GM18858 (cell line): ENCODE results near the gene LY6G6C.

Experiments used
- ATAC-seq: cut with Tn5 transposase; IDR thresholded peaks from one replicate; pipeline ENCODE4 v1.9.1; 2021; ENCODE audit not compliant: unreplicated experiment

The LY6G6C gene

GRCh38 chr6:31721351-31722020 is at the start of gene LY6G6C:
TSS of gene LY6G6C (minus strand) at chr6:31721746. CDS start at chr6:31721679, 67 bp downstream.
- no peak for ATAC-seq

- ATAC-seq, result no peak
Measured at GRCh38 chr6:31770860-31771259, 49.3 kb upstream of the LY6G6C start.

DNA sequence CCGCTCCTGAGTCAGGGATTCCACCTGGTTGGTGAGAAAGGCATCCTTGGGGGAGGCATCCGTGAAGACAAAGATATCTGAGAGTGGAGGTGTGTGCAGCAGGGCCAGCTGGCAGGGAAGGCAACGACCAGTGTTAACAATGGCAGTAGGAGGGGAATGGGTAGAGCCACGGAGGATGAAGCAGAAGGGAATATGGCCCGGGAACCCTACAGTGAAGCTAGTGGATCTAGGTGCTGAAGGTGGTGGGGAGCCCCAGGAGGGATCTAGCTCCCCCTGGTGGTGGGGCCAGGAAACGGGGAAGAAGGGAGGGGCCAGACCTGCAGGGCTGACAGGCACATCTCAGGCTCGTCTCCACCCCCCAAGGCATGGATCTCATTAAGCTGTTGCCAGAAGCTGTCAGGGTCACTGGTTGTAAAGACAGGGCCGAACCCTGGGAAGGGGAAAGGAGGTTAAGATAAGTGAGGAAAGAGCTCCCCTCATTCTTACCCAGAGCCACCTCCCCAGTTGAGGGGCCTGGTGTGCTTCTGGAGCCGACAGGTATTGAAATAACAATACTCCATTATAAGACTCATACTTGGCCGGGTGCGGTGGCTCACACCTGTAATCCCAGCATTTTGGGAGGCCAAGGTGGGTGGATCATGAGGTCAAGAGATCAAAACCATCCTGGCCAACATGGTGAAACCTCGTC is 48.3 kb upstream of the LY6G6C start:
- ATAC-seq, result no peak

GRCh38 chr6:31768363-31769257 is 47.1 kb upstream of the LY6G6C start:
- no peak for ATAC-seq

- ATAC-seq, result no peak
Measured at GRCh38 chr6:31767096-31767645, 45.6 kb upstream of the LY6G6C start.

DNA sequence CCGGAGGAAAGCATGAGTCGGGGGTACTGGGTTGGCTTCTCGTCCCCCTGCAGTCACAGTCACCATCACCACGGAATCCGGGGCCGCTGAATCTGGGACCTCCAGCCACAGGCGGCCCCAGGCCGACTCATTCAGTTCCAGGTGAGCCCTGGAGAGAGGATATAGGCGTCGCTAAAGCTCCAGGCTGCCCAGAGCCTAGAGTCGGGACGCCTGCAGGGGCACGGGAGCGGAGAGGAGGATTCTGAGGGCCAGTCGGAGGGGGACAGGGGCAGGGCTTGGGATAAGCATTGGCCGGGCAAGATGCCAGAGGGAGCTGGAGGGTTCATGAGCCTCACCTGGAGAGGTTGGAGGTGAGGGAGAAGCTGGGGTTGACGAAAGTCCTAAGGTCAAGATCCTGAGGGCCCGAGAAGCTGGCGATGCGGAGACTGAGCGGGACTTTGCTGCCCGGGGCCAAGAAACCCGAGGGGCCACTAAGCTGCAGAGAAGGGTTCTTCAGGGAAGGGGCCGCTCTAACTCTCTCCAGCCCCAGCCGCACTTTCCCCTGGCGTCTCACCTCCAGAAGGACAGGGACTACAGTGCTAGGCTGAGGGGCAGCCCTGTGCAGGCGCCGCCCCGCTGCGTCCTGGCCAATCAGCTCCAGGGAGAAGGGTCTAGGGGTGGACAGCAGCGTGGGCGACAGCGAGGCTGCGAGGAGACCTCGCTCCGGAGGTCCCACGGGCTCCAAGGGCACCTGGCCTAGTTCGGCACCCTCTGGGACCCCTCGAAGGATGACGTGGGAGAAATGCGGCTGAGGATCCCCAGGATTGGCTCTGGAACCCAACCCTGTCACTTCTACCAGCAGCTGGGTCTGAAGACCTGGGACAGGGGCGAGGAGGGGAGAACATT is 44.6 kb upstream of the LY6G6C start:
- ATAC-seq, result no peak

- ATAC-seq, result no peak
Measured at GRCh38 chr6:31765559-31765909, 44.0 kb upstream of the LY6G6C start.

GRCh38 chr6:31764198-31764597 is 42.7 kb upstream of the LY6G6C start:
- ATAC-seq, result no peak

DNA sequence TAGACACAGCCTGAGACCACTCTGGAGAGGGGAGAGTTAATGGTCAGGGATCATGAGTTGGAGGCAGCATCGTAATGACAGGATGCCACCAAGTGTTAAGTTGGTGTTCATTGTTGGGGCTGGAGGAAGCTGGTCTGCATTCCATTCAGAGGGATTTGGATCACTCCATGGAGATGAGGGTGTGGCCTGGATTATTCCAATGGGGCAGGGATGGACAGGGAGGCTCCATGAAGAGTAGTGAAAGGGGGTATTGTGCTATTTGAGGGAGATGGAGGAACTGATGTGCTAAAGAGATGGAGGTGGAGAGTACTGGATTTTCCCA is 42.0 kb upstream of the LY6G6C start:
- ATAC-seq, result no peak

GRCh38 chr6:31762878-31763618 is 41.5 kb upstream of the LY6G6C start:
- no peak for ATAC-seq

DNA sequence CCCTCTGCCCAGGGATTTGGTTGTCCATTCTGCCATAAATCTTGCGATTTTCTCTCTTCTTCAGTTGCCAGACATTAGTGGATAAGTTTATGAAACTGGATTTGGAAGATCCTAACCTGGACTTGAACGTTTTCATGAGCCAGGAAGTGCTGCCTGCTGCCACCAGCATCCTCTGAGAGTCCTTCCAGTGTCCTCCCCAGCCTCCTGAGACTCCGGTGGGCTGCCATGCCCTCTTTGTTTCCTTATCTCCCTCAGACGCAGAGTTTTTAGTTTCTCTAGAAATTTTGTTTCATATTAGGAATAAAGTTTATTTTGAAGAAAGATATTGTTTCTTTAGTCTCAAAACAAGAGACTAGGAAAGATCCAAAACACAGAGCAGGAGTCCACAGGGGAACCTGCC is 40.8 kb upstream of the LY6G6C start, which contains the start of gene SAPCD1:
Gene SAPCD1 (plus strand): TSS at position 301 of the 400 bp plus-strand sequence. CDS start 399 bp downstream, outside the sequence.
- no peak for ATAC-seq

DNA sequence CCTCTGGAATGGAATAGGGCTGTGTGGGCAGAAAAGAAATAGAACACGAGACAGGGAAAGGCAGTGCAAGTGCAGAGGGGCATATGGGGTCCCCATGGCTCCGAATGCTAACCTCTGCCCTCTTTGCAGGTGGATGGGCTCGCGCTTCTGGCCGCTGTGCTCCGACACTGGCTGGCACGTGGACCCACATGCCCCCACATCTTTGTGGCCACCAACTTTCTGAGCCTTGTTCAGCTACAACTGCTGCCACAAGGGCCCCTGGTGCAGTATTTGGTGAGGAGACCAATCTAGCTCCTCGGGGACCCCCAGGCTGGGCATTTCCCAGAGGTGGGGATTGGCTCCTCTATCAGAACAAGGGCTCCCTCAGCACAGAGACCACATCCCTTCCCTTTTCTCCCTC is 39.8 kb upstream of the LY6G6C start:
- no peak for ATAC-seq

DNA sequence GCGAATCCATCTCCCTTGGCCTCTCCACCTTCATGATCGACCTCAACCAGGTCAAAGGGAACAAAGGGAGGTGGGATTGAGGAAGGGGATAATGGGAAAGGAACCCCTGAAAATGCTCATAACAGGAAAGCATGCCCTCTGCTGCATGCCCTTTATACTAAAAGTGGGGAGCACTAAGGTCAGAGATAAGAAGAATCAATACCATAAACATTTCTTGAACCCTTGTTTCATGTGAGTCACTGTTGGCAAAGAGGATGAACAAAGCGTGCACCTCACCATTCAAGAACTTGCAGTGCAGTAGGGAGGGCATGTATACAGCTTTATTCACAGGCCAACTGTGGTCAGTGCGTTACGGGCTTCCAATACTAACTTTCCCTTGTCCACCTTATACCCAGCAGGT is 39.2 kb upstream of the LY6G6C start:
- no peak for ATAC-seq

DNA sequence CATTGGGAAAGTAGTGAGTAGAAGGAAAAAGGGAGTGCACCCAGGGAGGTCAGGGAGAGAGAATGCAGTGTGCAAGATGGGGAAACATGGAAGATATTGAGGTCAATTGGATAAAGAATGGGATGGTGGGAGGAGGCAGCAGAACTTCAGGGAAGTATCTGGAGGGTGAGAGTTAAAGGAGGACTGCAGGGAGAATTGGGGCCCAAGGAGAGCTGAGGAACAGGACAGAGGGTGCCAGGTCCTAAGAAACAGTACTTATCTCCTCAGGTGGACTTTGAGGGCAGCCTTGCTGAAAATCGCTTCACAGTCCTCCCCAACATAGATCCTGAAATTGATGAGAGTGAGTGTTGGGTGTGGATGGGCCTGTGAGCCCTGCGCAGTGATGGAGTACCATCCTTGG is 36.7 kb upstream of the LY6G6C start:
- no peak for ATAC-seq

GRCh38 chr6:31752739-31753319 is 31.3 kb upstream of the LY6G6C start:
- ATAC-seq, result no peak

- no peak for ATAC-seq
Measured at GRCh38 chr6:31750411-31751022, 29.0 kb upstream of the LY6G6C start.

GRCh38 chr6:31749301-31750036 is 27.9 kb upstream of the LY6G6C start:
- ATAC-seq, result no peak

GRCh38 chr6:31744422-31744821 is 22.9 kb upstream of the LY6G6C start:
- ATAC-seq, result no peak
